ENCODE measurements around the gene NLRP9. TPM values are rescaled to one million over a fixed set of nuclear protein-coding genes. Genes with fewer than 3 reads are reported as not detected.

NLRP9 gene
- total RNA-seq, 1 donor from 2014 or later = not detected

Other genes starting within 250 kb of the NLRP9 start
- 15.2 TPM for gene SSC5D, start 250.0 kb downstream of the NLRP9 start, total RNA-seq
- not detected for gene SBK2, start 201.3 kb downstream of the NLRP9 start, total RNA-seq
- gene SBK3, start 192.9 kb downstream of the NLRP9 start, total RNA-seq = 0.39 TPM
- gene ZNF579, start 157.6 kb downstream of the NLRP9 start, total RNA-seq = 14.0 TPM
- 18.4 TPM for gene FIZ1, start 138.9 kb downstream of the NLRP9 start, total RNA-seq
- 13.0 TPM for gene ZNF524, start 138.1 kb downstream of the NLRP9 start, total RNA-seq
- 13.6 TPM for gene ZNF865, start 132.8 kb downstream of the NLRP9 start, total RNA-seq
- gene ZNF784, start 113.8 kb downstream of the NLRP9 start, total RNA-seq = 9.5 TPM
- gene ZNF580, start 97.4 kb downstream of the NLRP9 start, total RNA-seq = 56.5 TPM
- 22.7 TPM for gene ZNF581, start 94.8 kb downstream of the NLRP9 start, total RNA-seq
- gene CCDC106, start 90.2 kb downstream of the NLRP9 start, total RNA-seq = 12.3 TPM
- 195 TPM for gene U2AF2, start 83.4 kb downstream of the NLRP9 start, total RNA-seq
- gene EPN1, start 63.2 kb downstream of the NLRP9 start, total RNA-seq = 78.5 TPM
- not detected for gene RFPL4A, start 20.7 kb upstream of the NLRP9 start, total RNA-seq
- not detected for gene RFPL4AL1, start 30.7 kb upstream of the NLRP9 start, total RNA-seq
- not detected for gene NLRP11, start 93.6 kb upstream of the NLRP9 start, total RNA-seq
- not detected for gene NLRP4, start 98.1 kb upstream of the NLRP9 start, total RNA-seq
- not detected for gene NLRP13, start 193.9 kb upstream of the NLRP9 start, total RNA-seq
- not detected for gene NLRP8, start 209.4 kb upstream of the NLRP9 start, total RNA-seq
- not detected for gene NLRP5, start 248.4 kb upstream of the NLRP9 start, total RNA-seq

All from ureter (tissue), 1 donor.